Muscle of back (tissue), 10 donors: Measurements from ENCODE around the gene KIN. TPM values are rescaled to one million over a fixed set of nuclear protein-coding genes. Genes with fewer than 3 reads are reported as not detected.

Experiments
- polyA plus RNA-seq, 10 donors: library from polyadenylated mRNA; unstranded; fragments of 120-200 nt; gene quantifications; one replicate each; pipeline ENCODE4 v1.2.1, GENCODE V29; 2013; ENCODE audit not compliant: insufficient read length in 10 of 10

The KIN gene
- polyA plus RNA-seq, 10 donors: 11.2 to 16.8 (median 12.9) TPM

Other genes with a start within 250 kb of the KIN start
- gene ITIH5, start 121.0 kb downstream of the KIN start, polyA plus RNA-seq: 10 to 100 TPM; 36.9 to 67.2 (median 45.6) TPM
- 1 to 10 TPM in 1 of 10 donors, under 1 TPM in 9; 0.08 to 2.6 (median 0.15) TPM for gene ITIH2, start 84.7 kb downstream of the KIN start, polyA plus RNA-seq
- 100 to 1,000 TPM; 234 to 282 (median 243) TPM for gene ATP5F1C, start 184 bp upstream of the KIN start, polyA plus RNA-seq
- gene TAF3, start 30.5 kb upstream of the KIN start, polyA plus RNA-seq: 1 to 10 TPM; 5.2 to 7.3 (median 5.9) TPM